COLO829 (cell line): Measurements from ENCODE around the gene PNKP.

Experiments used
- DNase-seq: peaks from one replicate; pipeline ENCODE4 v3.0.0; 2012; ENCODE audit warnings: low spot score

The PNKP gene

DNA sequence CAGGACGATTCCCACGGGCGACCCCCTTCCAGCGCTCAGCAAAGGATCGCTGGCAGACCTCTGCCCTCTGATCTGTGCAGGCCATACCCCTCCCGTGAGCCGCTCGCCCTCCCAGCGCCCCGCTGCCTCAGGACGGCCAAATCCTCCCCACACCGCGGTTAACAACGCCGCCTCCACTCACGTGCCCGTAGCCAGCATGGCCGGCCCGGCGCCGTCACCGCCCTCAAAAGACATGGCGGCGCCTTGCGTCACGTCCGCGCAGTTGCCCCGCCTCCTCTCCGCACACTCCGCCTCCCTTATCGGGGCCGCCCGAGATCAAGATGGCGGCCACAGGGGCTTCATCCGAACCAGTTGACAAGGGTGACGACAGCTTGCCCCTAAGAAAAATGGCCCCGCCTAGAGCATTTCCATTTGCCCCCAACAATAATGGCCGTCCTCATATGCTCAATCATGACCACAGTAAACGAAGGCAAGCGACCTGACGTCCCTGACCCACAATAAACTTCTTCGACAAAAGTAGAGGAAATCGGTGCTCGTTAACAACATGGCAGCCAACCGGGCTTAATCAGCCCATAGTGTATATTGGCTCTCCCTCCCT is 9.1 kb upstream of the PNKP start:
- peak; percentile 89 for DNase-seq

DNA sequence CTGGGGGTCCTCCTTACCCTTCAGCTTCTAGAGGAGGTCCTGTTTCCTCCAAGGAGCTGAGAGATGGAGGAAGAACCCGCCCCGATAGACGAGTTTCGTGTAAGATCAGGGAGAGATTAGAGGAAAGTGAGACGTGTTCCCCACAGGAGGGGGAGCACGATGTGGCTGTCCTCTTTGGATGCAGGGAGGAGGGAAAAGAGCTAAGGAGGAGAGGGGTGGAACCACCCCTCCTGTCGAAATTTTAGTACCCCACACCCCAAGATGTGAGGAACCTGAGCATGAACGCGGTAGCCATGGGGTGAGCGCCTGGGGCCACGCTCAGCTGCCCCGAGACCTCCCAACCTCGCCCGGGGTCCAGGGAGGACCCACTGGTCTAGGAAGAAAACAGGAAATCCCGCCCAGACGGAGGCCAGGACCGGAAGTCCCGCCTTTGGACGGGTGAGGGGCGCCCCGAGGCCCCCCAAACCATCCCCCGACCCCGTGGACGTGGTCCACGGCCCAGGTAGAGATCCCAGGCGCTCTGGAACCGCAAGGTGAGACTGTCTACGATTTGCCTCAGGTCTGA is 8.6 kb upstream of the PNKP start:
- DNase-seq, result no peak

DNA sequence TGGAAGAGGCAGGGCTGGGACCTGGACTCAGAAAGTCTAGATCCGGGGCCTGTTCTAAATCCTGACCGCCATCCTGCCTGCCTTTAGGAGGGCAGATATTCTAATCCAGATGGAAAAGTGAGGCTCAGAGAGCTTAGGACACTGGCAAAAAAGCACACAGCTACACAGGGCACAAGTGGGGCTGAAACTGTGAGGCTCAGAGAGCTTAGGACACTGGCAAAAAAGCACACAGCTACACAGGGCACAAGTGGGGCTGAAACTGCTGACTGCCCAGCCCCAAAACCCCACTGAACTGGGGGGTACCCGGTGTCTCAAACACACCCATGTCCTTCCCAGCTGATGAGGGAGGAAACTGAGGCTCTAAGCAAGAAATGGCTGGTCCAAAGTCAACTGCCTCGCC is 7.8 kb upstream of the PNKP start:
- DNase-seq, result no peak

- no peak for DNase-seq
Measured at GRCh38 chr19:49874503-49875157, 7.3 kb upstream of the PNKP start.

DNA sequence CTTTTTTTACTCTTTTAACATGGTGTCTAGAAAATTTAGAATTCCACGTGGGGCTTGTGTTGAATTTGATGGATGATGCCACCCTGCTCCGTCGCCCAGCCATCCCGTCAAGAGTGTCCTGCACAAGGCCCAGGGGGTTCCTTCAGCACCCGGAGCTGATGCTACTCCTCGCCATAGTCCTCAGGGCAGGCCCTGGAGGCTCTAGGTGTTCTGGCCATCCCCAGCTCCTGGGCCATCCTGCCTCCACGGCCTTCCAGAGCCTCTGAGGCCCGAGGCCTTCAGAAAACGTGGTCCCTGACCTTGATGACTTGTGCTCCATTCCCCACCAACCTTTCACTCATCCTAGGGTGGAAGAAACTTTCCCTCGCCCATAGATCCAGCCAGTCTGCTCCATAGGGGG is 6.5 kb upstream of the PNKP start:
- no peak for DNase-seq

DNA sequence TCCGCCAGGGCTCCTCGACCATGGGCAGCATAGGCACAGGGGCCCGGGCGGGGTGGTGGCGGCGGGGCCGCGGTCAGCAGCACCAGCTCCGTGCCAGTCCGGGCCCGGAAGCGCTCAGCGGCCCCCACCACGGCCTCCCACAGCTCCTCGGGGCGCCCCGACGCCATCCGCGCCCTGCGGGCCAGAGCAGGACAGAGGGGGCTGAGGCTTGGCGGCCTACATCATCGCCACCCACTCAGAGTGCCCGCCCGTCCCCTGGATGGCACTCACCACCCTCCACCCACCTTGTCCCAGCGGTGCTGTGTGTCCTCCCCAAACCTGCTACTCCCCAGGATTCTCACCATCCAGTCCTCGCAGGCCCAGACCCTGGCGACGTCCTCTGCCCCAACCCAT is 5.7 kb upstream of the PNKP start:
- no peak for DNase-seq

GRCh38 chr19:49872245-49873128 is 5.1 kb upstream of the PNKP start:
- no peak for DNase-seq

DNA sequence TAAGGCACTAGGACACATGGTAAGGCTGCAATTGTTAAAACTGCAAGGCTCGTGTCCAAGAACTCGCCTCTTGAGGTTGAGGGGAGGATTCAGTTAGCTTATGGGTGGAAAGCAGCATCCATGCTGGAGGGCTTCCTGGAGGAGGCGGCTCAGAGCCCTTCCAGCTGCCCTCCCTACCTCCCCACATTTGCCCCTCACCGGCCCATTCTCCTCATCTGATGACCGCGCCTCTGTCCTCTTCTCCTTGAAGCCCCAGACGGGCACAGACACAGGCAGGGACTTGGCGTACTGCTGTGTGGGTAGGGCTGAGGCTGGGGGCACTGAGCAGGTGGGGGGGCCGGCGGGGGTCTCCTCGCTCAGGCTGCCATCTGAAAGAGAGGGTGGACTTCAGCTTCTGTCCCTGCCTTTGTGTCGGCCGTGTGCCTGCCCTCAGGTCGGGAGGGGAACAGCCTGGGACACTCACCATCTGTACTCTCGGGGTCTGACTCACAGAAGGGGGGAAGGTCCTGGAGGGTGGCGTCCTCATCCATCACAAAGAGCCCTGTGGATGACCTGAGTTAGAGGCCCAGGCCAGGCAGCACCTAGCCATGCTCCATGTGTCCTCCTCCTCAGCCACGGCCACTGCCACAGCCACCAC is 4.1 kb upstream of the PNKP start:
- DNase-seq, result no peak

GRCh38 chr19:49870309-49870901 is 3.0 kb upstream of the PNKP start:
- no peak for DNase-seq

DNA sequence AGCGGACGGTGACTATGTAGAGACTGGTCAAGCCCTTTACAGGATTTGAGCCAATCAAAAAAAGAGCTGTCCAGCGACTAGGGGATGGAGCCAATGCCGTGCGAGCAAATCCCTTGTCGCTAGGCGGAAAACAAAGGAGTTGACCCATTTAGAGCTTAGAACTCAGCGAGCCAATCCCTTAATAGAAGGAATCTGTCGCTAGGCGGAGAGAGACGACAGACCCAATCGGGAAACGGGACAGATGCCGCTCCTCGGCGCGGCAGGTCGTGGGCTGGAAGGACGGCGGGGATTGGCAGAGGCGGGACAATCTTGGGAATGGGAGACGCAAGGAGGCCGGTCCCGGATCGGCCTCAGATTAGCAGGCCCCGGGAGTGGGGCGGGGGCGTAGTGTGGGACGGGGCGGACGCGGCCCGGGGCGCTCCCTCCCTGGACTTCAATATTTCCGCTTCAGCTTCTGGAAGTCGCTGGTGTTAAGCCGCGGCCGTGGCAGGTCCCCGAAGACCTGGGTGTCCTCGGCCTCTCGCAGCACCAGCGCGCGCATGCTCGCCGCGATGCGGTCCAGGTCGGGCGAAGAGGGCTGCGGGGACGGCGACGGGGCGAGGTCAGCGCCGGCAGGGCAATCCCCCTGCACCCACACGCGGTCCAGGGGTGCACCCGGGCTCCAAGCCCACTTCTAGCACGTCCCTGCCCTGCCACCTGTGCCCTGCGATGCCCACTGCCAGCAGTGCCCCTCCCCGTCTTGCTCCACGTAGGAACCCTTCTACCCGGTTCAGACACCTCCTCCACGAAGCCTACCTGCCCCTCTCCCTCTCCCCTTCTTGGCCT is 2.3 kb upstream of the PNKP start:
- peak; percentile 97 for DNase-seq

GRCh38 chr19:49869009-49869483 is 1.7 kb upstream of the PNKP start:
- no peak for DNase-seq

- no peak for DNase-seq
Measured at GRCh38 chr19:49864890-49865289, 2.5 kb downstream of the PNKP start.

DNA sequence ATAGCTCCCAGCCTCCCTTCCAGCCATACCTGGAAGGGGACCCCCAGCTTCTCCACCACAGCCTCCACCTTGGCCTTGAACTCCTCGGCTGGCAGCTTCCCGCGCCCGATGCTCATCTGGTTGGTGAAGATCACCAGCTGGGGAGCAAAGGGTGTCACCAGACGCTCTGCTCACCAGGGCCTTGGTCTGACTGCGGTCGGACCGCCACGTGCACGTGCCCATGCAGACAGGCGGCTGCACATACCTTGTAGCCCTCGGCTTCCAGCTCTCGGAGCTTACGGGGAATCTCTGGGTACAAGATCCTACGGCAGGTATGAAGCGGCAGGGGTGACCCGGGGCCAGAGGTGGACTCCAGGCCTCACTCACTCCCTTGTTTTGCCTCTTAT is 3.4 kb downstream of the PNKP start:
- no peak for DNase-seq

GRCh38 chr19:49863254-49863934 is 4.0 kb downstream of the PNKP start:
- no peak for DNase-seq

DNA sequence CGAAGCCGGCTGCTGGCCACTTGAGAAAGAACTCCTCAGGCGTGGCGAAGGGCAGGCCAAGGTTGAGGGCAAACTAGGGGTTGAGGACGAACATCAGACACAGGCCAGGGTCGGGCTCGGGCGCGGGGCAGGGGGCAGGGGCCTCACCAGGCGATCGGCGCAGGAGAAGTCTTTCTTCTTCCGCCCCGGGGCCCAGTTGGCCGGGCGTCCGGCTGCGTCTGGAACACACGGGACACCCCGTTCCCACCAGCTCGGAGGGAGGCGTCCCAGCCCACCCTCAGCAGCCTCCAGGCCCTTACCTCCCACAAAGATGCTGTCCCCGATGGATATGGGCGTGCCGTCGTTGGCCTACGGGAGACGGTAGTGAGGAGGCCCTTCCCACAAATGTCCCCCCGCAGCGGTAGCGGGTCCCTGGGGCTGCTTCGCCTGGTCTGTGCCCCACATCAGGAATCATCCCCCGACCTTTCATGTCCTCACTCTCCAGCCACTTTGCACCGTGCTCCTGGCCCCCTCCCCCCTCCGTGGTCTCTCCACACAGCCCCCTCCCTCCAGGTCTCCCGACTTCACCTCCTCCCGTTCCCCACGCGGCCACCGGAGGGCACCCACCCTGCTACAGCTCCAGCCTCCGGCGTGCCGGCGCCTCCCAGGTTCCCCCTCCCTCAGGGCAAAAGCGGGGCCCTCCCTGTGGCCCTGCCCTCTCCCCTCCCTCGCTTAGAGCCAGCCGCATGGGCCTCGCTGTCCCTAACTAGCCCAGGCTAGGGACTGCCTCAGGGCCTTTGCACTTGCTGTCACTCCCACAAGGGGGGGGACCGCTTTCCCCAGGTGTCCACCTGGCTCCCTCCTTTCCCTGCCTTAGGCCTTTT is 4.8 kb downstream of the PNKP start:
- DNase-seq, result no peak

GRCh38 chr19:49861541-49862378 is 5.6 kb downstream of the PNKP start:
- no peak for DNase-seq

GRCh38 chr19:49861107-49861506 is 6.3 kb downstream of the PNKP start:
- no peak for DNase-seq

DNA sequence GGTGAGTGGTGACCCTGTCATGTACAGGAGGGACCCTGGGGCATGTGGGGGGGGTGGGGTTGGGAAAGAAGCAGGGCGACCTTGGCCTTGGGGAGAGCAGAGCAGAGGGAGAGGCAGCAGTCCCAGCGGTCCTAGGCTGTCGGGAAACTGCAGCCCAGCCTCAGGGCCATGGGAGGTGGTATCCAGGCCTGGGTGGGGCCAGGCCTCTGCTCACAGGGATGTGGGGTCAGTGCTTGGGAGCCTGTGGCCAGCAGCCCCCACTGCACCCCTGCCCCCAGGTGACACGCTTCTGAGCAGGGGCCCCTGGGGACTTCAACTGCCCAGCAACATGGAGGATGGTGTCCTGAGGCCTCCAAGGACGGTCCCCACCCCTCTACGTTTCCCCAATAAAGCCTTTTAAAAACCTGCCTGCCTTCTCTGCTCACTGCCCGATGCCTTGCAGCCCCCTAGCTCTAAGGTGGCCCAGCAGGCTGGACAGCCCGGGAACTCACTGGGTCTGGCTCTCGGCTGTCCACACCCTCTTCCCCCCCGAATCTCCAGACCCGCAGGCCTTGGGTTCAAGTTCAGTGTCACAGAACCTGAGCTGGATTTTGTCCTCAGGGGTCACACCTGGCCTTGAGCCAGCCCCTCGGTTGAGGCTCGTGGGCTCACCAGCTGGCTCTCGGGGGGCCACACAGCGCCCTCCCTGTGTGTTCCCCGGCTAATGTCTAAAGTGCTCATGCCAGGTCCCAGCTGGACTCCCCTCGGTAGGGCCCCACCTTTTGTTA is 6.9 kb downstream of the PNKP start:
- no peak for DNase-seq
